Astrocyte (in vitro differentiated cells and primary cell): ENCODE measurements around the gene MTUS2.

Experiments
- EZH2 ChIP-seq: IDR thresholded peaks from 2 replicates; pipeline ENCODE4 v1.6.1; 2012; ENCODE audit warnings: mild to moderate bottlenecking, low read length, inconsistent platforms; ENCODE audit not compliant: insufficient read depth
- TF ChIP-seq, protein P1 (sequence below): IDR thresholded peaks from 2 replicates; pipeline ENCODE4 v1.5.1; 2011; ENCODE audit warnings: low read depth, mild to moderate bottlenecking, inconsistent platforms, low read length, moderate library complexity; ENCODE audit not compliant: insufficient read depth

- TF ChIP-seq, protein P1, sequence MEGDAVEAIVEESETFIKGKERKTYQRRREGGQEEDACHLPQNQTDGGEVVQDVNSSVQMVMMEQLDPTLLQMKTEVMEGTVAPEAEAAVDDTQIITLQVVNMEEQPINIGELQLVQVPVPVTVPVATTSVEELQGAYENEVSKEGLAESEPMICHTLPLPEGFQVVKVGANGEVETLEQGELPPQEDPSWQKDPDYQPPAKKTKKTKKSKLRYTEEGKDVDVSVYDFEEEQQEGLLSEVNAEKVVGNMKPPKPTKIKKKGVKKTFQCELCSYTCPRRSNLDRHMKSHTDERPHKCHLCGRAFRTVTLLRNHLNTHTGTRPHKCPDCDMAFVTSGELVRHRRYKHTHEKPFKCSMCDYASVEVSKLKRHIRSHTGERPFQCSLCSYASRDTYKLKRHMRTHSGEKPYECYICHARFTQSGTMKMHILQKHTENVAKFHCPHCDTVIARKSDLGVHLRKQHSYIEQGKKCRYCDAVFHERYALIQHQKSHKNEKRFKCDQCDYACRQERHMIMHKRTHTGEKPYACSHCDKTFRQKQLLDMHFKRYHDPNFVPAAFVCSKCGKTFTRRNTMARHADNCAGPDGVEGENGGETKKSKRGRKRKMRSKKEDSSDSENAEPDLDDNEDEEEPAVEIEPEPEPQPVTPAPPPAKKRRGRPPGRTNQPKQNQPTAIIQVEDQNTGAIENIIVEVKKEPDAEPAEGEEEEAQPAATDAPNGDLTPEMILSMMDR: no peak
- TF ChIP-seq EZH2: no peak
These were observed 451.5 kb downstream of the MTUS2 start for GRCh38 chr13:29271606-29272005.
